ENCODE results near the gene MACROD2. TPM values are rescaled to one million over a fixed set of nuclear protein-coding genes. Genes with fewer than 3 reads are reported as not detected.

MACROD2 gene
- polyA plus RNA-seq, 1 donor from 2014 or later, result 23.2 TPM

- Histone ChIP-seq H3K79me2 (replicated peaks; ENCODE audit: insufficient read depth, low read length) (no peaks in the 10 kb centered on the region), H3K4me3 (ENCODE audit: low read length) (no peak overlapping the region), H3K9me2 (ENCODE audit: insufficient read depth, low read length) (no peaks in the 10 kb centered on the region), H3K27ac (ENCODE audit: low read length) (no peak overlapping the region), H3K9me3 (ENCODE audit: low read length) (no peaks in the 10 kb centered on the region), H3K9ac (ENCODE audit: low read length) (no peak overlapping the region), H2AFZ (ENCODE audit: low read depth, low read length) (no peak overlapping the region), H3K4me2 (ENCODE audit: low read length) (no peak overlapping the region), H4K20me1 (ENCODE audit: insufficient read depth) (no peaks in the 10 kb centered on the region), H3K27me3 (ENCODE audit: insufficient read depth, low read depth, low read length) (no peaks in the 10 kb centered on the region), H3F3A (ENCODE audit: insufficient read depth, low read length, poor library complexity, severe bottlenecking) (no peaks in the 10 kb centered on the region), H3K36me3 (ENCODE audit: insufficient read depth, low read length) (no peaks in the 10 kb centered on the region)
- TF ChIP-seq SMC3 (conservative IDR thresholded peaks at IDR 0.05; ENCODE audit: poor library complexity), result no peak
These were observed 2056.7 kb downstream of the MACROD2 start for GRCh38 chr20:16051968-16052367.

DNA sequence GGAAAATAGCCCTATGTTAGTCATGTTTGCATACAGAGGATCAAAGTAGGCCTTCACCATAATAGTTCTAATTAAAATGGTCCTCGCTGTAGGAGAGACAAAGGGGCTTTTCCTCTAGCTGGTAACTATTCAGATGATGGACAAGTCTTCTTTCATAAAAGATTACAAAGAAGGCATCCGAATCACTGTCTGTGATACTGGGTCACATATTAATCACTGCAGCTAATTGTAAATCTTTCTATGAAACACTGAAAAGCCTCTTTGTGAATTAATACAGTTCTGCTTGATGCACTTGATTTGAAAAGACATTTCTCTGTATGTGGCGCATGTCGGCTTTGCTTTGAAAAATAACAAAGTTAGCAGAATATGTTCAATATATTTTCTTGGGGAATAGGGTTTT is 2057.1 kb downstream of the MACROD2 start:
- Histone ChIP-seq H3K9ac (ENCODE audit: low read length) (no peak overlapping the region), H3K4me3 (ENCODE audit: low read length) (no peak overlapping the region), H3K4me2 (ENCODE audit: low read length) (no peak overlapping the region), H3K79me2 (replicated peaks; ENCODE audit: insufficient read depth, low read length) (no peaks in the 10 kb centered on the region), H3K9me2 (ENCODE audit: insufficient read depth, low read length) (no peaks in the 10 kb centered on the region), H3K9me3 (ENCODE audit: low read length) (no peaks in the 10 kb centered on the region), H3F3A (ENCODE audit: insufficient read depth, low read length, poor library complexity, severe bottlenecking) (no peaks in the 10 kb centered on the region), H3K27ac (ENCODE audit: low read length) (no peak overlapping the region), H3K36me3 (ENCODE audit: insufficient read depth, low read length) (no peaks in the 10 kb centered on the region), H2AFZ (ENCODE audit: low read depth, low read length) (no peak overlapping the region), H4K20me1 (ENCODE audit: insufficient read depth) (no peaks in the 10 kb centered on the region), H3K27me3 (ENCODE audit: insufficient read depth, low read depth, low read length) (no peaks in the 10 kb centered on the region)
- TF ChIP-seq RAD21 (conservative IDR thresholded peaks at IDR 0.05) (no peak), POLR2AphosphoS5 (IDR thresholded peaks at IDR 0.05) (no peak), TAF1 (IDR thresholded peaks at IDR 0.05; ENCODE audit: low read depth) (no peak), SMC3 (conservative IDR thresholded peaks at IDR 0.05; ENCODE audit: poor library complexity) (no peak), CTCF (IDR thresholded peaks at IDR 0.05; ENCODE audit: poor library complexity, severe bottlenecking) (no peak), EZH2 (IDR thresholded peaks at IDR 0.05; ENCODE audit: borderline replicate concordance, insufficient read depth, low read length, poor library complexity, severe bottlenecking) (no peak), MXI1 (conservative IDR thresholded peaks at IDR 0.05; ENCODE audit: poor library complexity, severe bottlenecking) (no peak), EP300 (conservative IDR thresholded peaks at IDR 0.05; ENCODE audit: poor library complexity, severe bottlenecking) (no peak)
- TF ChIP-seq, protein P1, sequence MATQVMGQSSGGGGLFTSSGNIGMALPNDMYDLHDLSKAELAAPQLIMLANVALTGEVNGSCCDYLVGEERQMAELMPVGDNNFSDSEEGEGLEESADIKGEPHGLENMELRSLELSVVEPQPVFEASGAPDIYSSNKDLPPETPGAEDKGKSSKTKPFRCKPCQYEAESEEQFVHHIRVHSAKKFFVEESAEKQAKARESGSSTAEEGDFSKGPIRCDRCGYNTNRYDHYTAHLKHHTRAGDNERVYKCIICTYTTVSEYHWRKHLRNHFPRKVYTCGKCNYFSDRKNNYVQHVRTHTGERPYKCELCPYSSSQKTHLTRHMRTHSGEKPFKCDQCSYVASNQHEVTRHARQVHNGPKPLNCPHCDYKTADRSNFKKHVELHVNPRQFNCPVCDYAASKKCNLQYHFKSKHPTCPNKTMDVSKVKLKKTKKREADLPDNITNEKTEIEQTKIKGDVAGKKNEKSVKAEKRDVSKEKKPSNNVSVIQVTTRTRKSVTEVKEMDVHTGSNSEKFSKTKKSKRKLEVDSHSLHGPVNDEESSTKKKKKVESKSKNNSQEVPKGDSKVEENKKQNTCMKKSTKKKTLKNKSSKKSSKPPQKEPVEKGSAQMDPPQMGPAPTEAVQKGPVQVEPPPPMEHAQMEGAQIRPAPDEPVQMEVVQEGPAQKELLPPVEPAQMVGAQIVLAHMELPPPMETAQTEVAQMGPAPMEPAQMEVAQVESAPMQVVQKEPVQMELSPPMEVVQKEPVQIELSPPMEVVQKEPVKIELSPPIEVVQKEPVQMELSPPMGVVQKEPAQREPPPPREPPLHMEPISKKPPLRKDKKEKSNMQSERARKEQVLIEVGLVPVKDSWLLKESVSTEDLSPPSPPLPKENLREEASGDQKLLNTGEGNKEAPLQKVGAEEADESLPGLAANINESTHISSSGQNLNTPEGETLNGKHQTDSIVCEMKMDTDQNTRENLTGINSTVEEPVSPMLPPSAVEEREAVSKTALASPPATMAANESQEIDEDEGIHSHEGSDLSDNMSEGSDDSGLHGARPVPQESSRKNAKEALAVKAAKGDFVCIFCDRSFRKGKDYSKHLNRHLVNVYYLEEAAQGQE (IDR thresholded peaks at IDR 0.05; ENCODE audit: borderline replicate concordance), result no peak

GRCh38 chr20:16054985-16055384 is 2059.7 kb downstream of the MACROD2 start:
- no peak for TF ChIP-seq RAD21 (conservative IDR thresholded peaks at IDR 0.05)
- no peak for TF ChIP-seq EZH2 (IDR thresholded peaks at IDR 0.05; ENCODE audit: borderline replicate concordance, insufficient read depth, low read length, poor library complexity, severe bottlenecking)
- no peak for TF ChIP-seq TAF1 (IDR thresholded peaks at IDR 0.05; ENCODE audit: low read depth)
- Histone ChIP-seq H4K20me1 (ENCODE audit: insufficient read depth) (no peaks in the 10 kb centered on the region), H3K27me3 (ENCODE audit: insufficient read depth, low read depth, low read length) (no peaks in the 10 kb centered on the region), H3K9me3 (ENCODE audit: low read length) (no peaks in the 10 kb centered on the region), H3K79me2 (replicated peaks; ENCODE audit: insufficient read depth, low read length) (no peaks in the 10 kb centered on the region), H3K36me3 (ENCODE audit: insufficient read depth, low read length) (no peaks in the 10 kb centered on the region), H3K4me3 (ENCODE audit: low read length) (no peak overlapping the region), H2AFZ (ENCODE audit: low read depth, low read length) (no peak overlapping the region), H3K9me2 (ENCODE audit: insufficient read depth, low read length) (no peaks in the 10 kb centered on the region), H3F3A (ENCODE audit: insufficient read depth, low read length, poor library complexity, severe bottlenecking) (no peaks in the 10 kb centered on the region), H3K27ac (ENCODE audit: low read length) (no peak overlapping the region), H3K4me2 (ENCODE audit: low read length) (no peak overlapping the region), H3K9ac (ENCODE audit: low read length) (no peak overlapping the region)
